Measurements from ENCODE around the gene COG7.

GRCh38 chr16:23367564-23367963, 85.4 kb downstream of the COG7 start:
- TF ChIP-seq POLR2A (IDR thresholded peaks at IDR 0.05) = no peak
- no peak for TF ChIP-seq CTCF (IDR thresholded peaks at IDR 0.05)

All from vagina (tissue), 2 donors.